B cell (primary cell): ENCODE measurements around the gene MORN1. TPM values are rescaled to one million over a fixed set of nuclear protein-coding genes. Genes with fewer than 3 reads are reported as not detected.
A peak's percentile ranks its signal among the peaks of the same experiment; 100 is the strongest.

Experiments
- ATAC-seq: fragments of 200-7000 bp; cut with Tn5 transposase; one replicate; pipeline ENCODE4 v1.10.0; 2021; ENCODE audit warnings: low read depth, mild to moderate bottlenecking, moderate number of reproducible peaks, moderate library complexity
- CTCF ChIA-PET: fragments of 350-600 bp; sonication (Branson Sonifier 250); formaldehyde crosslinking; loops from one replicate; lab custom pipeline; 2021; ENCODE audit warnings: antibody characterized with exemption, inconsistent platforms; lab: Charles Lee
- POLR2A ChIA-PET: fragments of 350-600 bp; sonication (Branson Sonifier 250); formaldehyde crosslinking; loops from one replicate; lab custom pipeline; 2021; ENCODE audit warnings: antibody characterized with exemption; lab: Charles Lee
- DNase-seq: peaks from one replicate; pipeline ENCODE4 v3.0.0; 2013
- H2AFZ ChIP-seq: 2 replicates; pipeline ENCODE4 v1.6.1; 2012; ENCODE audit warnings: mild to moderate bottlenecking, low read depth, low read length; ENCODE audit not compliant: insufficient read depth, poor library complexity, severe bottlenecking
- H3K27ac ChIP-seq, 2 donors: 1 replicate in 1 of 2; 2 replicates in 1 of 2; pipeline ENCODE4 v1.5.1; 2012 to 2013; ENCODE audit warnings: low read length in 2 of 2, mild to moderate bottlenecking in 2 of 2, moderate library complexity in 1 of 2
- H3K27me3 ChIP-seq, 4 experiments: fragments of 200-600 bp in 1 of 4; sonication (generic) in 1 of 4; replicated peaks in 1 of 4; 1 replicate in 2 of 4; 2 replicates in 2 of 4; pipeline versions ENCODE4 v1.6.1 to v1.7.0; 2013 to 2016; ENCODE audit warnings: low read length in 3 of 4, mild to moderate bottlenecking in 2 of 4, mixed read lengths in 1 of 4, moderate library complexity in 1 of 4; ENCODE audit not compliant: insufficient read depth in 4 of 4, control insufficient read depth in 3 of 4; ENCODE audit errors: control extremely low read depth in 1 of 4
- H3K36me3 ChIP-seq, 2 experiments: replicated peaks in 1 of 2; 1 replicate in 1 of 2; 2 replicates in 1 of 2; pipeline versions ENCODE4 v1.6.1 to v1.7.1; 2013; ENCODE audit warnings: low read length in 1 of 2; ENCODE audit not compliant: insufficient read depth in 2 of 2, control insufficient read depth in 1 of 2; ENCODE audit errors: control extremely low read depth in 1 of 2, extremely low read depth in 1 of 2
- H3K4me1 ChIP-seq, 2 donors: fragments of 200-600 bp in 1 of 2; sonication (generic) in 1 of 2; 1 replicate in 1 of 2; 2 replicates in 1 of 2; pipeline versions ENCODE4 v1.5.1 to v1.6.1; 2013 to 2017; ENCODE audit warnings: low read length in 2 of 2; ENCODE audit not compliant: control insufficient read depth in 2 of 2, insufficient read depth in 2 of 2
- H3K4me2 ChIP-seq: replicated peaks from 2 replicates; pipeline ENCODE3; 2012; ENCODE audit warnings: mild to moderate bottlenecking, low read depth, low read length; ENCODE audit not compliant: poor library complexity, severe bottlenecking
- H3K4me3 ChIP-seq, 5 experiments: fragments of 200-600 bp in 1 of 5; sonication (generic) in 1 of 5; 1 replicate in 3 of 5; 2 replicates in 2 of 5; pipeline versions ENCODE4 v1.5.1 to v1.7.0; 2011 to 2016; ENCODE audit warnings: low read length in 4 of 5, mild to moderate bottlenecking in 4 of 5, low read depth in 2 of 5, control low read depth in 1 of 5, moderate library complexity in 1 of 5; ENCODE audit not compliant: insufficient read depth in 1 of 5; ENCODE audit errors: control extremely low read depth in 1 of 5, extremely low read depth in 1 of 5
- H3K79me2 ChIP-seq: fragments of 200-600 bp; sonication (generic); one replicate; pipeline ENCODE4 v1.6.0; 2016; ENCODE audit warnings: low read length; ENCODE audit not compliant: control insufficient read depth, insufficient read depth
- H3K9ac ChIP-seq: fragments of 200-600 bp; sonication (generic); 2 replicates; pipeline ENCODE4 v1.6.1; 2017; ENCODE audit warnings: mild to moderate bottlenecking, low read length, moderate library complexity
- H3K9me3 ChIP-seq, 3 donors: one replicate each; pipeline versions ENCODE4 v1.6.1 to v1.7.1; 2013; ENCODE audit warnings: low read length in 2 of 3; ENCODE audit not compliant: control insufficient read depth in 2 of 3, insufficient read depth in 1 of 3; ENCODE audit errors: control extremely low read depth in 1 of 3
- H4K20me1 ChIP-seq: 2 replicates; pipeline ENCODE4 v1.6.0; 2012; ENCODE audit warnings: mild to moderate bottlenecking, low read length; ENCODE audit not compliant: insufficient read depth, control insufficient read depth, poor library complexity, severe bottlenecking
- H3K27ac Mint-ChIP-seq: one replicate; pipeline ENCODE4 v1.8.0; 2021; ENCODE audit warnings: mixed read lengths
- H3K27me3 Mint-ChIP-seq: one replicate; pipeline ENCODE4 v1.8.0; 2021; ENCODE audit warnings: mixed read lengths
- H3K4me1 Mint-ChIP-seq: one replicate; pipeline ENCODE4 v1.8.0; 2021; ENCODE audit warnings: mixed read lengths
- H3K4me3 Mint-ChIP-seq: one replicate; pipeline ENCODE4 v1.8.0; 2021; ENCODE audit warnings: mixed read lengths
- H3K9me3 Mint-ChIP-seq: one replicate; pipeline ENCODE4 v1.8.0; 2022; ENCODE audit warnings: mixed read lengths; ENCODE audit not compliant: insufficient read depth
- CTCF ChIP-seq: fragments of 200-600 bp; IDR thresholded peaks from one replicate; pipeline ENCODE4 v1.8.0; 2022; ENCODE audit warnings: antibody characterized with exemption, mild to moderate bottlenecking
- EZH2 ChIP-seq: IDR thresholded peaks from 2 replicates; pipeline ENCODE4 v1.6.1; 2012; ENCODE audit warnings: borderline replicate concordance, low read depth, mild to moderate bottlenecking, moderate library complexity, low read length; ENCODE audit not compliant: insufficient read depth, poor library complexity, severe bottlenecking
- WGBS: methylation state at CpG from one replicate; pipeline ENCODE4 v1.1.5; 2013; ENCODE audit warnings: missing lambda C conversion rate; ENCODE audit not compliant: insufficient coverage; 5-methylcytosine and 5-hydroxymethylcytosine counted together
- intact Hi-C: fragments of 100-400 bp; cut with micrococcal nuclease; formaldehyde crosslinking; loops from one replicate; pipeline ENCODE4 v1.10.0; 2022
- polyA plus RNA-seq: library from polyadenylated mRNA; depleted of rRNA; stranded (reverse); fragments of >200 nt; gene quantifications from 2 replicates; pipeline ENCODE4 v1.2.3, GENCODE V29; 2012
- total RNA-seq, 2 donors: library from RNA; stranded (reverse); fragments of 120-200 nt in 1 of 2; gene quantifications; 1 replicate in 1 of 2; 2 replicates in 1 of 2; pipeline versions ENCODE4 v1.2.3 to v1.2.4, GENCODE V29; 2013 to 2022

The MORN1 gene
- total and polyA plus RNA-seq, 2 donors (not counting 1 experiment from before 2014, with no cell fraction given) = 10.2 to 32.6 TPM

GRCh38 chr1:2288816-2289536 lies 102.4 kb downstream of the MORN1 start:
- Histone ChIP-seq H4K20me1 (peaks cover 97% of the 10 kb centered on the region), H3K79me2 (peaks cover 98% of the 10 kb centered on the region), H3K4me3 (no peak overlapping the region), H2AFZ (no peak overlapping the region), H3K36me3 (no peaks in the 10 kb centered on the region), H3K27me3 (no peaks in the 10 kb centered on the region), H3K9me3 (no peaks in the 10 kb centered on the region), H3K4me1 (peaks cover 46 to 62% of the 10 kb centered on the region in 2 donors), H3K27ac (no peak overlapping the region), H3K4me2 (peak overlapping the region; percentile 79), H3K9ac (no peak overlapping the region)
- H3K27ac Mint-ChIP-seq = no peak overlapping the region
- POLR2A ChIA-PET = interaction anchor here (0.8 to 2.3 kb wide), 2 partner anchors 12 to 27 kb away, joined by 4 to 20 read pairs; no protein-coding TSS in a partner anchor
- 91% methylated on average over 13 of the region's 20 CpGs for WGBS
- TF ChIP-seq EZH2 (no peak), CTCF (no peak)
- intact Hi-C loops = no loop called here
- no peak for ATAC-seq
- DNase-seq = no peak
- peaks cover 61% of the 10 kb centered on the region for H3K4me1 Mint-ChIP-seq
- H3K4me3 Mint-ChIP-seq = peak overlapping the region; percentile 39
- no peaks in the 10 kb centered on the region for H3K9me3 Mint-ChIP-seq
- CTCF ChIA-PET = interaction anchor here (0.6 to 1.2 kb wide), 2 partner anchors 88 to 293 kb away, joined by 3 read pairs; no protein-coding TSS in a partner anchor
- no peaks in the 10 kb centered on the region for H3K27me3 Mint-ChIP-seq

- Histone ChIP-seq H3K4me2 (peak overlapping the region; percentile 18), H3K9ac (no peak overlapping the region), H3K79me2 (peaks cover 98% of the 10 kb centered on the region), H3K4me1 (peaks cover 40 to 55% of the 10 kb centered on the region in 2 donors), H2AFZ (no peak overlapping the region), H3K27me3 (no peaks in the 10 kb centered on the region), H4K20me1 (peaks cover 97% of the 10 kb centered on the region), H3K4me3 (no peak overlapping the region), H3K27ac (no peak overlapping the region), H3K36me3 (no peaks in the 10 kb centered on the region), H3K9me3 (no peaks in the 10 kb centered on the region)
- intact Hi-C loops = no loop called here
- ChIA-PET CTCF (interaction anchor here (1.2 kb wide), 1 partner anchor 88 kb away, joined by 3 read pairs; no protein-coding TSS in a partner anchor), POLR2A (no interaction called here)
- no peak for TF ChIP-seq CTCF
- TF ChIP-seq EZH2 = no peak
- Mint-ChIP-seq H3K4me3 (peak overlapping the region; percentile 32), H3K27me3 (no peaks in the 10 kb centered on the region), H3K9me3 (no peaks in the 10 kb centered on the region), H3K4me1 (peaks cover 55% of the 10 kb centered on the region), H3K27ac (no peak overlapping the region)
- WGBS = 90% methylated on average over 9 of the region's 10 CpGs
- ATAC-seq (no peak), DNase-seq (no peak)
These were observed 103.0 kb downstream of the MORN1 start for GRCh38 chr1:2288311-2288710.
